Tibial nerve (tissue), 4 donors: ENCODE measurements around the gene LHFPL3. TPM values are rescaled to one million over a fixed set of nuclear protein-coding genes. Genes with fewer than 3 reads are reported as not detected.

Experiments
- DNase-seq, 2 donors: peaks; one replicate each; pipeline ENCODE4 v3.0.0-alpha.2; 2019; ENCODE audit warnings: low spot score in 2 of 2
- H3K27ac ChIP-seq, 4 donors: fragments of 200-600 bp; sonication (generic) in 3 of 4; one replicate each; pipeline ENCODE4 v1.5.1; 2017 to 2019; ENCODE audit warnings: mild to moderate bottlenecking in 1 of 4
- H3K27me3 ChIP-seq, 2 donors: fragments of 200-600 bp; sonication (generic) in 1 of 2; one replicate each; pipeline versions ENCODE4 v1.5.1 to v1.6.0; 2017 to 2019
- H3K36me3 ChIP-seq, 3 donors: fragments of 200-600 bp; sonication (generic); one replicate each; pipeline ENCODE4 v1.5.1; 2018 to 2019
- H3K4me1 ChIP-seq, 4 donors: fragments of 200-600 bp; sonication (generic) in 3 of 4; one replicate each; pipeline ENCODE4 v1.5.1; 2017 to 2019
- H3K4me3 ChIP-seq, 4 donors: fragments of 200-600 bp; sonication (generic) in 3 of 4; one replicate each; pipeline ENCODE4 v1.5.1; 2017 to 2019; ENCODE audit warnings: mild to moderate bottlenecking in 1 of 4, moderate library complexity in 1 of 4
- H3K9me3 ChIP-seq, 4 donors: fragments of 200-600 bp; sonication (generic) in 3 of 4; one replicate each; pipeline ENCODE4 v1.5.1; 2017 to 2019
- EP300 ChIP-seq, 2 donors: sonication (generic); formaldehyde crosslinking; IDR thresholded peaks; one replicate each; pipeline ENCODE4 v1.6.1; 2017; ENCODE audit warnings: antibody characterized with exemption in 2 of 2, mild to moderate bottlenecking in 1 of 2
- POLR2A ChIP-seq, 2 donors: fragments of 450-650 bp; IDR thresholded peaks; one replicate each; pipeline ENCODE4 v1.6.1; 2017; ENCODE audit warnings: antibody characterized with exemption in 2 of 2, mild to moderate bottlenecking in 2 of 2, moderate library complexity in 2 of 2
- WGBS, 2 donors: methylation state at CpG; one replicate each; pipeline ENCODE4 v1.1.5; 2018; 5-methylcytosine and 5-hydroxymethylcytosine counted together
- total RNA-seq, 4 donors: library from RNA; depleted of rRNA; stranded (reverse); fragments of >200 nt; gene quantifications; one replicate each; pipeline ENCODE4 v1.1.0, GENCODE V29; 2016
- TF ChIP-seq, protein P1 (sequence below), 5 experiments: fragments of 200-600 bp in 3 of 5; fragments of 450-650 bp in 2 of 5; sonication (generic) in 3 of 5; IDR thresholded peaks; one replicate each; pipeline ENCODE4 v1.5.1; 2016 to 2019; ENCODE audit warnings: antibody characterized with exemption in 5 of 5, mild to moderate bottlenecking in 3 of 5, moderate library complexity in 2 of 5

The LHFPL3 gene
- total RNA-seq, 4 donors from 2014 or later: not detected

DNA sequence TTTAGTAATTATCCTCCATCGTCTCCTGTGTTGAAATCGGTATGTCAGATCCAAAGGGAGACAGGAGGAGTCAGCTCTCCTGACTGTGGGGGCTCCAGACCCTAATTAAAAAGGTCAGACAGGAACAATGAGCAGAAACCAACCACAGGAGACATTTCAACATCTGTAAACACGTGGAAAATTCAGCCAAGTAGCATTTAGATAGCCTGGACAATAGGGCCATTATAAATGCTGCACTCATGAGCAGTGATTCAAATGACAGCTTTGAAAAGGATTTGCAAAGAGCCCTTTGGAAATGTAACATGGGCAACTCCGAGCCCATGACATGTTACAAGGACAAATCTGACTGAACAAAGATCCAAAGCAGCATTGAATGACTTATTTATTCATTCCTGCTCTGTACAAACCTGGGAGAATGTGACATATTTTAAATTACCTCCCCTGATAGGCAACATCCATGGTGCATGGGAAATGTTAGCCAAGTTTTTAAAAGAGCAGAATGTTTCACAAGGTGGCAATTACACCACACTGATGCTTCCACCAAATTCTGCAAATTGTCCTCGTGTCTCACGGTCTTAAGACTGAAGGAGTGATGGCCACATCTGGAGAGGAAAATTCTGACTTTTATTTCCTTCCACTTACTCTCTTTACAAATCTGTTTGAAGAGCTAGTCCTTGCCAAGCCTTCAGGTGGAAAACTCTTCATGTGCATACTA is 572.3 kb downstream of the LHFPL3 start:
- peak overlapping the region; percentile 60 to 93 (median 75) for H3K27ac ChIP-seq
- H3K4me1 ChIP-seq: peaks cover 0 to 34% (median 7%) of the 10 kb centered on the region in 4 donors
- H3K4me3 ChIP-seq: no peak overlapping the region
- H3K36me3 ChIP-seq: no peaks in the 10 kb centered on the region
- no peak for DNase-seq
- H3K9me3 ChIP-seq: no peaks in the 10 kb centered on the region
- 32 to 36% methylated on average over 6 of the region's 6 CpGs for WGBS, 2 donors
- H3K27me3 ChIP-seq: no peaks in the 10 kb centered on the region
- TF ChIP-seq POLR2A (IDR thresholded peaks at IDR 0.05): no peak
- TF ChIP-seq, protein P1, sequence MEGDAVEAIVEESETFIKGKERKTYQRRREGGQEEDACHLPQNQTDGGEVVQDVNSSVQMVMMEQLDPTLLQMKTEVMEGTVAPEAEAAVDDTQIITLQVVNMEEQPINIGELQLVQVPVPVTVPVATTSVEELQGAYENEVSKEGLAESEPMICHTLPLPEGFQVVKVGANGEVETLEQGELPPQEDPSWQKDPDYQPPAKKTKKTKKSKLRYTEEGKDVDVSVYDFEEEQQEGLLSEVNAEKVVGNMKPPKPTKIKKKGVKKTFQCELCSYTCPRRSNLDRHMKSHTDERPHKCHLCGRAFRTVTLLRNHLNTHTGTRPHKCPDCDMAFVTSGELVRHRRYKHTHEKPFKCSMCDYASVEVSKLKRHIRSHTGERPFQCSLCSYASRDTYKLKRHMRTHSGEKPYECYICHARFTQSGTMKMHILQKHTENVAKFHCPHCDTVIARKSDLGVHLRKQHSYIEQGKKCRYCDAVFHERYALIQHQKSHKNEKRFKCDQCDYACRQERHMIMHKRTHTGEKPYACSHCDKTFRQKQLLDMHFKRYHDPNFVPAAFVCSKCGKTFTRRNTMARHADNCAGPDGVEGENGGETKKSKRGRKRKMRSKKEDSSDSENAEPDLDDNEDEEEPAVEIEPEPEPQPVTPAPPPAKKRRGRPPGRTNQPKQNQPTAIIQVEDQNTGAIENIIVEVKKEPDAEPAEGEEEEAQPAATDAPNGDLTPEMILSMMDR (IDR thresholded peaks at IDR 0.05): no peak
- no peak for TF ChIP-seq EP300 (IDR thresholded peaks at IDR 0.05)

DNA sequence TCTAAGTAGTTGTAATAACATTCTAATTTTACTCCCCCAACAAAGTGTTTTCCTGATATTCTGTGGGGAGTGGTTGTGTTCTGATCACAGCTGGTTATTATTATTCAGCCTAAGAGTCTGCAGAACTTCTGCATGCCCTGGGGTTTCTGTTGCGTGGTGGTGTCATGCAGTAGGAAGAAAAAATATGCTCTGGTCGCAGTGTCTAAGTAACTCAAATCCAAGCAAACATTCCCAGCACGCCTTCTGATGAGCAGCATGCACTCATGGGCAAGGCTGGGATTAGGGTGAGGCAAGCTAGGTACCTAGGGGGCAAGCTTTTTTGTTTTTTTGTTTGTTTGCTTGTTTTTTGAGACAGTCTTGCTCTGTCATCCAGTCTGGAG is 572.8 kb downstream of the LHFPL3 start:
- TF ChIP-seq POLR2A (IDR thresholded peaks at IDR 0.05): no peak
- TF ChIP-seq, protein P1 (IDR thresholded peaks at IDR 0.05): no peak
- Histone ChIP-seq H3K36me3 (no peaks in the 10 kb centered on the region), H3K27me3 (no peaks in the 10 kb centered on the region), H3K9me3 (no peaks in the 10 kb centered on the region), H3K4me1 (peaks cover 0 to 31% (median 7%) of the 10 kb centered on the region in 4 donors), H3K4me3 (no peak overlapping the region), H3K27ac (peak overlapping the region; percentile 60 to 93 (median 75))
- WGBS, 2 donors: 42 to 47% methylated on average over 3 of the region's 3 CpGs
- no peak for DNase-seq

DNA sequence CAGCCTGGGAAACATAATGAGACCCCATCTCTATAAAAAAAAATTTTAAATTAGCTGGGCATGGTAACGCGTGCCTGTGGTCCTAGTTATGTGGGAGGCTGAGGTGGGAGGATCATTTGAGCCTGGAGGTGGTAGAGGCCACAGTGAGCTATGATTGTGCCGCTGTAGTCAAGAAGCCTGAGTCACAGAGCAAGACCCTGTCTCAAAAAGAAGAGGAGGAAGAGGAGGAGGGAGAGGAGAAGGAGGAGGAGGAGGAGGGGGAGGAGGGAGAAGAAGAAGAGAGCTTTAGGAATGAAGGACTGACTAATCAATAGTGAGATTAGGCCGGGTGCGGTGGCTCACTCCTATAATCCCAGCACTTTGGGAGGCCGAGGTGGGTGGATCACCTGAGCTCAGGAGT is 573.8 kb downstream of the LHFPL3 start:
- WGBS, 2 donors: 84 to 94% methylated on average over 6 of the region's 6 CpGs
- TF ChIP-seq POLR2A (IDR thresholded peaks at IDR 0.05) (no peak), EP300 (IDR thresholded peaks at IDR 0.05) (no peak)
- TF ChIP-seq, protein P1 (IDR thresholded peaks at IDR 0.05): no peak

DNA sequence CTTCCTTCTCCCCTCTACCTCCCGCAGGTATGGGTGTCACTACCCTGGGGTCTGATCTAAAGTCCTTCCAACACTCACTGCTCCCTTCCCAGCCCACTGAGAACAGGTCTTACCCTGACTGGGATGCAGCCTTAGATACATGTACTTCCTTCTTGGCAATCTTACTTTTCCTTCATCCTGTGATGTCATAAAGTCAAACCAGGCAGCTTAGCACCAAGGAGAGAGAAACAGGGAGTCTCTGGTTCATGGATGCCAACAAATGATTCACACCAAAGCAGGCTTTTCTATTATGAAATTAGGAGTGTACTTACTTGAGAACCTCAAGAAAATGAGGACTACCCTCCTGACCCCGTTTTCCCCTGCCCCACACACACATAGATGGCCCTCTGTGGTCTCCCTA is 574.6 kb downstream of the LHFPL3 start:
- TF ChIP-seq EP300 (IDR thresholded peaks at IDR 0.05) (no peak), POLR2A (IDR thresholded peaks at IDR 0.05) (no peak)
- TF ChIP-seq, protein P1 (IDR thresholded peaks at IDR 0.05): no peak
- Histone ChIP-seq H3K27ac (peak overlapping the region in 2 of 4 donors; percentile 82 to 93), H3K4me1 (peaks cover 0 to 27% (median 7%) of the 10 kb centered on the region in 4 donors), H3K9me3 (no peaks in the 10 kb centered on the region), H3K4me3 (no peak overlapping the region), H3K27me3 (no peaks in the 10 kb centered on the region), H3K36me3 (no peaks in the 10 kb centered on the region)
- DNase-seq: no peak
- 89 to 95% methylated on average over 2 of the region's 2 CpGs for WGBS, 2 donors

More for the DNA sequence above, 573.8 kb downstream of the LHFPL3 start:
- Histone ChIP-seq H3K4me3 (no peak overlapping the region), H3K36me3 (no peaks in the 10 kb centered on the region), H3K4me1 (peaks cover 0 to 29% (median 7%) of the 10 kb centered on the region in 4 donors), H3K9me3 (no peaks in the 10 kb centered on the region), H3K27ac (peak overlapping the region in 3 of 4 donors; percentile 68 to 93 (median 82)), H3K27me3 (no peaks in the 10 kb centered on the region)
- DNase-seq: no peak

DNA sequence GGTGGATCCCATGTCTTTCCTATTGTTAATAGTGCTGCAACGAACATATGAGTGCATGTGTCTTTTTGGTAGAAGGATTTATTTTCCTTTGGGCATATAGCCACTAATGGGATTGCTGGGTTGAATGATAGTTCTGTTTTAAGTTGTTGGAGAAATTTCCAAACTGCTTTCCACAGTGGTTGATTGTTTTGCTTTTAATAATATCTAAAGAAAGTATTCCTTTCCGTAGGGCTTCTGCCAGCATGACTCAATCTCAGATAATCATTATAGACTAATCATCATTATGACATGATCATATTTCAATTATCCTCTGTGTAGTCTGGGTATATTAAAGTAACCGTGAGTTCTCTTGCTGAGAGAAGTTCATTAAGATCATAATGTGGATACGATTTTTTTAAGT is 575.4 kb downstream of the LHFPL3 start:
- Histone ChIP-seq H3K27ac (peak overlapping the region in 1 of 4 donors; percentile 93), H3K9me3 (no peaks in the 10 kb centered on the region), H3K4me1 (peaks cover 0 to 27% (median 7%) of the 10 kb centered on the region in 4 donors), H3K36me3 (no peaks in the 10 kb centered on the region), H3K4me3 (no peak overlapping the region), H3K27me3 (no peaks in the 10 kb centered on the region)
- TF ChIP-seq, protein P1 (IDR thresholded peaks at IDR 0.05): no peak
- TF ChIP-seq POLR2A (IDR thresholded peaks at IDR 0.05) (no peak), EP300 (IDR thresholded peaks at IDR 0.05) (no peak)
- no peak for DNase-seq
- WGBS, 2 donors: 41 to 45% methylated on average over 4 of the region's 4 CpGs
